ENCODE results near the gene CAD.

The CAD gene

GRCh38 chr2:27256855-27257454, 39.8 kb downstream of the CAD start:
- H3K27me3 ChIP-seq (ENCODE audit: insufficient read depth, low read length), result peaks cover 25% of the 10 kb centered on the region
- no peaks in the 10 kb centered on the region for H3K36me3 ChIP-seq (ENCODE audit: insufficient read depth, low read length)
- no peaks in the 10 kb centered on the region for H3K79me2 ChIP-seq (ENCODE audit: control insufficient read depth, insufficient read depth, low read length, unreplicated experiment)
- H3K4me3 ChIP-seq (ENCODE audit: low read depth, low read length), result no peak overlapping the region
- H3K27ac ChIP-seq (ENCODE audit: low read depth, low read length), result no peak overlapping the region
- peaks cover 31% of the 10 kb centered on the region for H3K4me1 ChIP-seq (ENCODE audit: control insufficient read depth, insufficient read depth, low read length, unreplicated experiment)
- H2AFZ ChIP-seq (ENCODE audit: low read length, unreplicated experiment), result no peak overlapping the region

- Histone ChIP-seq H3K27me3 (ENCODE audit: insufficient read depth, low read length) (peaks cover 36% of the 10 kb centered on the region), H3K27ac (ENCODE audit: low read depth, low read length) (no peak overlapping the region), H2AFZ (ENCODE audit: low read length, unreplicated experiment) (no peak overlapping the region), H3K4me1 (ENCODE audit: control insufficient read depth, insufficient read depth, low read length, unreplicated experiment) (peaks cover 31% of the 10 kb centered on the region), H3K79me2 (ENCODE audit: control insufficient read depth, insufficient read depth, low read length, unreplicated experiment) (no peaks in the 10 kb centered on the region), H3K36me3 (ENCODE audit: insufficient read depth, low read length) (no peaks in the 10 kb centered on the region), H3K4me3 (ENCODE audit: low read depth, low read length) (no peak overlapping the region)
These were observed 40.9 kb downstream of the CAD start for GRCh38 chr2:27258051-27258450.

- no peak overlapping the region for H3K27ac ChIP-seq (ENCODE audit: low read depth, low read length)
- H3K27me3 ChIP-seq (ENCODE audit: insufficient read depth, low read length), result peaks cover 69% of the 10 kb centered on the region
- H3K4me1 ChIP-seq (ENCODE audit: control insufficient read depth, insufficient read depth, low read length, unreplicated experiment), result peaks cover 19% of the 10 kb centered on the region
- H2AFZ ChIP-seq (ENCODE audit: low read length, unreplicated experiment), result no peak overlapping the region
- no peaks in the 10 kb centered on the region for H3K79me2 ChIP-seq (ENCODE audit: control insufficient read depth, insufficient read depth, low read length, unreplicated experiment)
- no peaks in the 10 kb centered on the region for H3K36me3 ChIP-seq (ENCODE audit: insufficient read depth, low read length)
- H3K4me3 ChIP-seq (ENCODE audit: low read depth, low read length), result no peak overlapping the region
These were observed 44.2 kb downstream of the CAD start for GRCh38 chr2:27261241-27261925.

- Histone ChIP-seq H3K79me2 (ENCODE audit: control insufficient read depth, insufficient read depth, low read length, unreplicated experiment) (no peaks in the 10 kb centered on the region), H3K4me1 (ENCODE audit: control insufficient read depth, insufficient read depth, low read length, unreplicated experiment) (peaks cover 14% of the 10 kb centered on the region), H3K36me3 (ENCODE audit: insufficient read depth, low read length) (no peaks in the 10 kb centered on the region), H3K4me3 (ENCODE audit: low read depth, low read length) (peak overlapping the region; percentile 72; the same call in 1 of the 2 replicates), H2AFZ (ENCODE audit: low read length, unreplicated experiment) (no peak overlapping the region), H3K27me3 (ENCODE audit: insufficient read depth, low read length) (peaks cover 69% of the 10 kb centered on the region), H3K27ac (ENCODE audit: low read depth, low read length) (no peak overlapping the region)
These were observed 44.7 kb downstream of the CAD start for GRCh38 chr2:27261926-27262298.

- H3K4me1 ChIP-seq (ENCODE audit: control insufficient read depth, insufficient read depth, low read length, unreplicated experiment), result peaks cover 12% of the 10 kb centered on the region
- peaks cover 69% of the 10 kb centered on the region for H3K27me3 ChIP-seq (ENCODE audit: insufficient read depth, low read length)
- H2AFZ ChIP-seq (ENCODE audit: low read length, unreplicated experiment), result peak within 1 kb of the TSS; percentile 65
- peak within 1 kb of the TSS; percentile 72 for H3K4me3 ChIP-seq (ENCODE audit: low read depth, low read length)
- no peak within 1 kb of the TSS for H3K27ac ChIP-seq (ENCODE audit: low read depth, low read length)
- H3K79me2 ChIP-seq (ENCODE audit: control insufficient read depth, insufficient read depth, low read length, unreplicated experiment), result no peaks in the 10 kb centered on the region
- H3K36me3 ChIP-seq (ENCODE audit: insufficient read depth, low read length), result no peaks in the 10 kb centered on the region
These were observed 45.5 kb downstream of the CAD start, which contains the start of gene SLC30A3 for GRCh38 chr2:27262379-27263286. Gene SLC30A3, minus strand, starts transcription at chr2:27263047. Its CDS starts 141 bp downstream, at chr2:27262906.

- Histone ChIP-seq H2AFZ (ENCODE audit: low read length, unreplicated experiment) (no peak overlapping the region), H3K36me3 (ENCODE audit: insufficient read depth, low read length) (no peaks in the 10 kb centered on the region)
These were observed 46.4 kb downstream of the CAD start for GRCh38 chr2:27263287-27264252.

GRCh38 chr2:27264253-27264752, 47.1 kb downstream of the CAD start:
- Histone ChIP-seq H3K27ac (ENCODE audit: low read depth, low read length) (no peak overlapping the region), H3K4me3 (ENCODE audit: low read depth, low read length) (peak overlapping the region; percentile 54), H3K4me1 (ENCODE audit: control insufficient read depth, insufficient read depth, low read length, unreplicated experiment) (peaks cover 12% of the 10 kb centered on the region), H3K36me3 (ENCODE audit: insufficient read depth, low read length) (no peaks in the 10 kb centered on the region), H2AFZ (ENCODE audit: low read length, unreplicated experiment) (peak overlapping the region; percentile 61), H3K27me3 (ENCODE audit: insufficient read depth, low read length) (peaks cover 78% of the 10 kb centered on the region), H3K79me2 (ENCODE audit: control insufficient read depth, insufficient read depth, low read length, unreplicated experiment) (no peaks in the 10 kb centered on the region)

More at GRCh38 chr2:27263287-27264252, 46.4 kb downstream of the CAD start:
- no peaks in the 10 kb centered on the region for H3K79me2 ChIP-seq (ENCODE audit: control insufficient read depth, insufficient read depth, low read length, unreplicated experiment)
- H3K4me1 ChIP-seq (ENCODE audit: control insufficient read depth, insufficient read depth, low read length, unreplicated experiment), result peaks cover 12% of the 10 kb centered on the region
- H3K27ac ChIP-seq (ENCODE audit: low read depth, low read length), result no peak overlapping the region
- peak overlapping the region; percentile 72 for H3K4me3 ChIP-seq (ENCODE audit: low read depth, low read length)
- peaks cover 73% of the 10 kb centered on the region for H3K27me3 ChIP-seq (ENCODE audit: insufficient read depth, low read length)

- Histone ChIP-seq H3K27me3 (ENCODE audit: insufficient read depth, low read length) (peaks cover 80% of the 10 kb centered on the region), H3K27ac (ENCODE audit: low read depth, low read length) (no peak overlapping the region), H3K36me3 (ENCODE audit: insufficient read depth, low read length) (no peaks in the 10 kb centered on the region), H3K79me2 (ENCODE audit: control insufficient read depth, insufficient read depth, low read length, unreplicated experiment) (no peaks in the 10 kb centered on the region), H3K4me3 (ENCODE audit: low read depth, low read length) (peak overlapping the region; percentile 54), H2AFZ (ENCODE audit: low read length, unreplicated experiment) (peak overlapping the region; percentile 61), H3K4me1 (ENCODE audit: control insufficient read depth, insufficient read depth, low read length, unreplicated experiment) (peaks cover 12% of the 10 kb centered on the region)
These were observed 47.8 kb downstream of the CAD start for GRCh38 chr2:27264753-27265535.

GRCh38 chr2:27265536-27265870, 48.3 kb downstream of the CAD start:
- Histone ChIP-seq H3K4me1 (ENCODE audit: control insufficient read depth, insufficient read depth, low read length, unreplicated experiment) (peaks cover 12% of the 10 kb centered on the region), H3K79me2 (ENCODE audit: control insufficient read depth, insufficient read depth, low read length, unreplicated experiment) (no peaks in the 10 kb centered on the region), H2AFZ (ENCODE audit: low read length, unreplicated experiment) (no peak overlapping the region), H3K4me3 (ENCODE audit: low read depth, low read length) (no peak overlapping the region), H3K27ac (ENCODE audit: low read depth, low read length) (no peak overlapping the region), H3K27me3 (ENCODE audit: insufficient read depth, low read length) (peaks cover 77% of the 10 kb centered on the region), H3K36me3 (ENCODE audit: insufficient read depth, low read length) (no peaks in the 10 kb centered on the region)
